Suprapubic skin (tissue), 4 donors: ENCODE data around the gene FIZ1.

ENCODE experiments used
- EP300 ChIP-seq: sonication (generic); formaldehyde crosslinking; IDR thresholded peaks from one replicate; pipeline ENCODE4 v1.6.1; 2017; ENCODE audit warnings: antibody characterized with exemption
- POLR2AphosphoS5 ChIP-seq, 3 donors: sonication (generic); formaldehyde crosslinking; IDR thresholded peaks; one replicate each; pipeline ENCODE4 v1.6.1; 2017; ENCODE audit warnings: antibody characterized with exemption in 3 of 3
- TF ChIP-seq, protein P1 (sequence below), 2 donors: fragments of 200-600 bp in 1 of 2; fragments of 450-650 bp in 1 of 2; sonication (generic) in 1 of 2; IDR thresholded peaks; one replicate each; pipeline ENCODE4 v1.5.1; 2016 to 2019; ENCODE audit warnings: antibody characterized with exemption in 2 of 2, mild to moderate bottlenecking in 1 of 2, moderate library complexity in 1 of 2

DNA sequence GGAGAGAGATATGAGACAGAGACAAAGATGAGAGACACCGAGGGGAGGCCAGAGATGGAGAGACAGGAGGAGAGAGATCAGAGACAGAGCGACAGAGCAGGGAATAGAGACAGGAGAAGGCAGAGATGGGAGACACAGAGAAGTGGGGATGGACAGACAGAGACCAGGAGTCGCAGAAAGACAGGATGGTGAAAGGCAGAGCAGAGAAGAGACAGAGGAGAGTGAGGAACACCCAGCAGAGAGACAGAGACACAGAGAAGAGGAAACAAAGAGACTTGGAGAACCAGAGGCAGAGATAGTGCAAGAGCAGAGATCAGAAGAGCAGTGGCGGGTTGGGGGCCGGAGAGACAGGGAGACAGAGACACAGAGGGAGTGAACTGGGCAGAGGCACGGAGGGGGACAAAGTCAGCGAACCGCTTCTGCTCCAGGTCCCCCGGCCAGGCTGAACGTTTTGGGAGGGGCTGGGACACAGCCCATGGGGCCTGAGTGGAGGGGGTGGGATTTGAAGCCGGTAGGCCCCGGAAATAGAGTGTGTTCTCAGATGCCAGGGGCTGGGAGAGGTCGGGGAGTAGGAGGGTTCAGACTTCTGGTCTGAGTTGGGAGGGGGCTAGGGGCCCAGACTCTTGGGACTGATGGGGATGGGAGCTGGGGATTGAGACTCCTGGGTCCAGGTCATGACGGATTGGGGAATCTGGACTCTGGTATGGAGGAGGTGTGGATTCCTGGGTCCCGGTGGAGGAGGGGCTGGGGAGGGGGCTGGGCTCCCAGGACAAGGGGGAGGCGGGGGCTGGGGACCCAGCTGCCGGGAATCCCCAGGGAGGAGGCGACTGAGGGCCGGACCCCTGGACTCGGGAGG lies 19.3 kb downstream of the FIZ1 start:
- TF ChIP-seq, protein P1, sequence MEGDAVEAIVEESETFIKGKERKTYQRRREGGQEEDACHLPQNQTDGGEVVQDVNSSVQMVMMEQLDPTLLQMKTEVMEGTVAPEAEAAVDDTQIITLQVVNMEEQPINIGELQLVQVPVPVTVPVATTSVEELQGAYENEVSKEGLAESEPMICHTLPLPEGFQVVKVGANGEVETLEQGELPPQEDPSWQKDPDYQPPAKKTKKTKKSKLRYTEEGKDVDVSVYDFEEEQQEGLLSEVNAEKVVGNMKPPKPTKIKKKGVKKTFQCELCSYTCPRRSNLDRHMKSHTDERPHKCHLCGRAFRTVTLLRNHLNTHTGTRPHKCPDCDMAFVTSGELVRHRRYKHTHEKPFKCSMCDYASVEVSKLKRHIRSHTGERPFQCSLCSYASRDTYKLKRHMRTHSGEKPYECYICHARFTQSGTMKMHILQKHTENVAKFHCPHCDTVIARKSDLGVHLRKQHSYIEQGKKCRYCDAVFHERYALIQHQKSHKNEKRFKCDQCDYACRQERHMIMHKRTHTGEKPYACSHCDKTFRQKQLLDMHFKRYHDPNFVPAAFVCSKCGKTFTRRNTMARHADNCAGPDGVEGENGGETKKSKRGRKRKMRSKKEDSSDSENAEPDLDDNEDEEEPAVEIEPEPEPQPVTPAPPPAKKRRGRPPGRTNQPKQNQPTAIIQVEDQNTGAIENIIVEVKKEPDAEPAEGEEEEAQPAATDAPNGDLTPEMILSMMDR (IDR thresholded peaks at IDR 0.05) = no peak
- no peak for TF ChIP-seq EP300
- no peak for TF ChIP-seq POLR2AphosphoS5 (IDR thresholded peaks at IDR 0.05)
